BE2C (cell line): ENCODE measurements around the gene PRSS27.
"Not testable (repeated sequence)": the region's sequence is repeated elsewhere in the genome, so short reads cannot be mapped to it uniquely, and the experiment has no call there.

Experiments
- DNase-seq: peaks from one replicate; pipeline ENCODE4 v3.0.0-alpha.2; 2020
- H3K27me3 ChIP-seq: fragments of 250-450 bp; sonication (Bioruptor Pico); 2 replicates; pipeline ENCODE4 v1.5.1; 2020; ENCODE audit warnings: mild to moderate bottlenecking
- H3K36me3 ChIP-seq: fragments of 250-450 bp; sonication (Bioruptor Pico); 2 replicates; pipeline ENCODE4 v1.5.1; 2020; ENCODE audit warnings: mild to moderate bottlenecking
- H3K4me1 ChIP-seq: fragments of 250-450 bp; sonication (Bioruptor Pico); 2 replicates; pipeline ENCODE4 v1.5.1; 2020
- H3K4me3 ChIP-seq: 2 replicates; pipeline ENCODE4 v1.5.1; 2011; ENCODE audit warnings: low read depth, low read length
- H3K9me3 ChIP-seq: fragments of 250-450 bp; sonication (Bioruptor Pico); 2 replicates; pipeline ENCODE4 v1.5.1; 2020
- TF ChIP-seq, protein P1 (sequence below): IDR thresholded peaks from 2 replicates; pipeline ENCODE4 v1.5.1; 2012; ENCODE audit warnings: mild to moderate bottlenecking, low read depth, low read length

The PRSS27 gene

DNA sequence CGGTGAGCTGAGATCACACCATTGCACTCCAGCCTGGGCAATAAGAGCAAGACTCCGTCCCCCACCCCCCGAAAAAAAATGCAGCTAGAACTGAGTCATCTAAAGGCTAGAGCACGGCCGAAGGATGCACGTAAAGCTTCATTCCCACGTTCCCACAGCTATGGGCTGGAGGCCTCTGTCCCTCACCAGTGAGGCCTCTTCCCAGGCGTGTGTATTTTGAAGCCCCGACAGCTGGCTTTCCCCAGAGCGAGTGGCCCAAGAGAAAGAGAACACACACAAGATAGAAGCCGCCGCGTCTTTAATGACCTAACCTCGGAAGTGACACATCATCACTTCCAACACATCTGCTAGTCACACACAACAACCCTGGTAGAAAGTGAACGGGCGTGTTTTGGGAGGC lies 44.3 kb downstream of the PRSS27 start:
- Histone ChIP-seq H3K36me3 (no peaks in the 10 kb centered on the region), H3K27me3 (no peaks in the 10 kb centered on the region), H3K4me1 (peaks cover 9% of the 10 kb centered on the region), H3K4me3 (no peak overlapping the region), H3K9me3 (no peaks in the 10 kb centered on the region)
- TF ChIP-seq, protein P1, sequence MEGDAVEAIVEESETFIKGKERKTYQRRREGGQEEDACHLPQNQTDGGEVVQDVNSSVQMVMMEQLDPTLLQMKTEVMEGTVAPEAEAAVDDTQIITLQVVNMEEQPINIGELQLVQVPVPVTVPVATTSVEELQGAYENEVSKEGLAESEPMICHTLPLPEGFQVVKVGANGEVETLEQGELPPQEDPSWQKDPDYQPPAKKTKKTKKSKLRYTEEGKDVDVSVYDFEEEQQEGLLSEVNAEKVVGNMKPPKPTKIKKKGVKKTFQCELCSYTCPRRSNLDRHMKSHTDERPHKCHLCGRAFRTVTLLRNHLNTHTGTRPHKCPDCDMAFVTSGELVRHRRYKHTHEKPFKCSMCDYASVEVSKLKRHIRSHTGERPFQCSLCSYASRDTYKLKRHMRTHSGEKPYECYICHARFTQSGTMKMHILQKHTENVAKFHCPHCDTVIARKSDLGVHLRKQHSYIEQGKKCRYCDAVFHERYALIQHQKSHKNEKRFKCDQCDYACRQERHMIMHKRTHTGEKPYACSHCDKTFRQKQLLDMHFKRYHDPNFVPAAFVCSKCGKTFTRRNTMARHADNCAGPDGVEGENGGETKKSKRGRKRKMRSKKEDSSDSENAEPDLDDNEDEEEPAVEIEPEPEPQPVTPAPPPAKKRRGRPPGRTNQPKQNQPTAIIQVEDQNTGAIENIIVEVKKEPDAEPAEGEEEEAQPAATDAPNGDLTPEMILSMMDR: no peak
- DNase-seq: no peak

DNA sequence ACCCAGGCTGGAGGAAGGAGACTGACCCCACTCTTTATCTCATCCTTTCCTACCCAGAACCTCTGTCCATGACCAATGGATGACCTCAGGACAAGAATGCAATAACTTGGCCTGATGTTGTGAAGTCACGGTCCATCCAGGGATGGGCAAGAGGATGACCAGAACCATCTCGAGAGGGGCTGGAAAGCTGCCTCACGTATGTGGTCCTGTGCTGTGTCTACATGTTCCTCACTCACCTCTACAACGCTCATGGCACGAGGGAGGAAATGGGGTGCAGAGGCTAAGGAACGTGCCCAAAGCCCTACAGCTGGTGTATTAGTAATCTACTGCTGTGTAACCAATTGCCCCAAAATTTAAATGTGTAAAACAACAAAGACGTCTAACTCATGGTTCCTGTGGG lies 45.0 kb downstream of the PRSS27 start:
- no peak for DNase-seq
- TF ChIP-seq, protein P1: no peak
- Histone ChIP-seq H3K36me3 (no peaks in the 10 kb centered on the region), H3K4me3 (no peak overlapping the region), H3K27me3 (no peaks in the 10 kb centered on the region), H3K9me3 (no peaks in the 10 kb centered on the region), H3K4me1 (peaks cover 5% of the 10 kb centered on the region)

DNA sequence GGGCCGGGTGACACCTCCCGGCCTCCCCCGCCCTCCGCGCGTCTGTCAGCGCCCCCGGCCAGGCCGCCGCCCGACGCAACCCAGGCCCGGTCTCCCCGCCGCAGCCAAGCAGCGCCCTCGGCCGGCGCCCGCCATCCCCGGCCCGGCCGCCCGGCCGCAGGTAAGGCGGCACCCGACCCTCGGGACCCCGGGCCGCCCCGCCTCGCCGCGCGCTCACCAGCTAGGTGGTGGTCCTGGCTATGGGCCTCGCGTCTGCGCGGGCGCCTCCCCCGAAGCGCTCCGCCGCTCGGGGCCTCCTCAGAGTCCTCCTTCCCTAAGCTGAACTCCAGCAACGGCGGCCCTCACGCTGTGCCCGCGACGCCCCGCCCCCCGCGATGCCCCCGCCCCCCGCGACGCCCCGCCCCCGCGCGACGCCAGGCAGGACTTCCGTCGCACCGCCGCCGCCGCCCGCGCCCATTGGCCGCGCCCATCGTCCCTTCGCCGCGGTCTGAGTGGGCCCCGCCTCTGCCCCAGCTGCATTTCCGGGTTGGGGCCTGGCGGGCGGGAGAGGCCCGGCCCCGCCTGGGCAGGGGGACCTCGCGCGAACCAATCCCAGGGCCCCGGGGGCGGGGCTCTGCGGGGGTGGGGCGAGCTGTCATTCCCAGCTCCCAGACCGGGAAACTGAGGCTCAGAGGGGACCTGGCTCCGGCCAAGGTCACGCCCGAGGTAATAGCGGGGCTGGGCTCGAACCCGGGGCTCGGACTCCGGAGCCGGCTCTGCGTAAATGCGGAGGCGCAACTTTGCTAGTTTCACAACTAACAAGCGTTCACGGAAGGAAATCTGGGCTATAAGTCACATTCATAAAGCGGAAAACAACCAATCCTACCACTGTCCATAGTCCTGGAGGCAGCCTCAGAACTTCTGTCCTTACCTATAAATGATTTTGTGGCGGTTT lies 46.7 kb downstream of the PRSS27 start:
- peak; percentile 100 for DNase-seq
- Histone ChIP-seq H3K27me3 (no peaks in the 10 kb centered on the region), H3K4me3 (peak overlapping the region; percentile 68), H3K4me1 (peaks cover 5% of the 10 kb centered on the region), H3K36me3 (peaks cover 6% of the 10 kb centered on the region; the same call in 1 of the 2 replicates), H3K9me3 (no peaks in the 10 kb centered on the region)
- TF ChIP-seq, protein P1: no peak

DNA sequence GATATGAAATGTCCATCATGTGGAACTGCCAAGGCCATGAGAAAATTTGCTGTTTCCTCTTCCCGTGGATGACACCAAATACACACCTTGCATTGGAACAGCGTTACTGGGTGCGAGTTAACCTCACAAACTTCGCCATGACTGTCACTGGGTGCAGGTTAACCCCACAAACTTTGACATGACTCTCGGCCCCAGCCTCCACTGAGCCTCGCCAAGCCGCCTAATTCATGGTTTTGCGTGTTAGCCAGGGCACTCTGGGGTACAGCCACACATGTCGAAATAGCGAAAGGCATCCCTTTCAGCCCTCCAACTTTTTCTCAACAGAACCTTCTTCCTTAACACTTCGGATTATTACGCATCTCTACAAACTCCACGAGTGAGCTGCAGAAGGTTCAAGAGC lies 48.3 kb downstream of the PRSS27 start:
- no peak for DNase-seq

DNA sequence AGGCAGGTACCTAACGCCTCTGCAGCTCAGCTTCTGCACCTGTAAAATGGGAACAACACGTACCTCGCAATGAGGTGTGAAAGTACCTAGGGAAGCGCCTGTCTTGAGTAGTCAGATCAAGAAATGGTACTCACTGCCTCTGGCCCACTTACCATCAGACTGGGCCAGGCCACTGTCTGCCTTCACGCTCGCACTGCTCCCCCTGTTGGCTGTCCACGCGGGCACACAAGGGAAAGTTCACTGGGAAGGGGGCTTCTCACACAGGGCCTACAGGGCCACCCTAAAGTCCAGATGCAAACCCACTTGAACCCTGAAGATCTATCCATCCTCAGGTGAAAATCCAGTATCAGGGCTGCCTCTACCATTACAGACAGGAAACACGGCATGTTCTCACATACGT lies 48.8 kb downstream of the PRSS27 start:
- H3K27me3 ChIP-seq, H3K36me3 ChIP-seq, H3K4me3 ChIP-seq, H3K4me1 ChIP-seq, H3K9me3 ChIP-seq: not testable (repeated sequence)
- TF ChIP-seq, protein P1: peak; percentile 59
- DNase-seq: peak; percentile 73

More for the DNA sequence above, 48.3 kb downstream of the PRSS27 start:
- TF ChIP-seq, protein P1: no peak
- Histone ChIP-seq H3K4me1 (peaks cover 5% of the 10 kb centered on the region), H3K9me3 (no peaks in the 10 kb centered on the region), H3K36me3 (peaks cover 6% of the 10 kb centered on the region; the same call in 1 of the 2 replicates), H3K27me3 (no peaks in the 10 kb centered on the region), H3K4me3 (peak overlapping the region; percentile 61)

DNA sequence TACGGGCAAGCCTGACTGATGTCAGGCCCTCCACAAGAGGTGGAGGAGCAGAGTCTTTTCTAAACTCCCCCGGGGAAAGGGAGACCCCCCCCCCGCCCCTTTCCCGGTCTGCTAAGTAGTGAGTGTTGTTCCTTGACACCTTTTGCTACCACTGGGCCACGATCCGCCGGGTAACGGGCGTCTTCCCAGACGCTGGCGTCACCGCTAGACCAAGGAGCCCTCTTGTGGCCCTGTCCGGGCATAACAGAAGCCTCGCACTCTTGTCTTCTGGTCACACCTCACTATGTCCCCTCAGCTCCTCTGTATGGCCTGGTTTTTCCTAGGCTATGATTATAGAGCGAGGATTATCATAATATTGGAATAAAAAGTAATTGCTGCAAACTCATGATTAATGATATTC lies 50.0 kb downstream of the PRSS27 start:
- not testable (repeated sequence) for H3K27me3 ChIP-seq, H3K4me3 ChIP-seq, H3K36me3 ChIP-seq, H3K4me1 ChIP-seq, H3K9me3 ChIP-seq
- peak; percentile 84 for DNase-seq
- TF ChIP-seq, protein P1: peak; percentile 76

DNA sequence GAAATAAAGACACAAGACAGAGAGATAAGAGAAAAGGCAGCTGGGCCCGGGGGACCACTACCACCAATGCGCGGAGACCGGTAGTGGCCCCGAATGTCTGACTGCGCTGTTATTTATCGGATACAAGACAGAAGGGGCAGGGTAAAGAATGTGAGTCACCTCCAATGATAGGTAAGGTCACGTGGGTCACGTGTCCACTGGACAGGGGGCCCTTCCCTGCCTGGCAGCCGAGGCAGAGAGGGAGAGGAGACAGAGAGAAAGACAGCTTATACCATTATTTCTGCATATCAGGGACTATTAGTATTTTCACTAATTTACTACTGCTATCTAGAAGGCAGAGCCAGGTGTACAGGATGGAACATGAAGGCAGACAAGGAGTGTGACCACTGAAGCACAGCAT lies 50.4 kb downstream of the PRSS27 start:
- not testable (repeated sequence) for H3K36me3 ChIP-seq, DNase-seq, H3K4me1 ChIP-seq, H3K27me3 ChIP-seq, H3K4me3 ChIP-seq, H3K9me3 ChIP-seq

DNA sequence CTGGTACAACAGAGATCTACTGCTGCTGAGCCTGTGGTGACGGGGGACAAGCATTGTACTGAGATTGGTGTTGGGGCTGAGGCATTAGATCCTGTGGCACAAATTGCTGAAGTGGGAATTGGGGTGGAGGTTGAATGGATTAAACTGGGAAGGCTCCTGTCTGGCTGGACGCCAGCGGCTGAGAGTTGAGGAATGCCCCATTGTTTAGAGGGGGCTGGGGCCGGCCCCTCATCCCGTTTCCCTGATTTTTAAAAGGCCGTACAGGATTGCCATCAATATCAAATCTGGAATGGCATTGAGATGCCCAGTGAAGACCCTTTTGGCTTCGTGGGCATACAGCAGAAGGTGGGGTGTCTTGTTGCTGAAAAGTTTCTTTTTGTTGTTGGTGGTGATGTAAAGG lies 53.4 kb downstream of the PRSS27 start:
- not testable (repeated sequence) for H3K4me3 ChIP-seq, H3K27me3 ChIP-seq, H3K9me3 ChIP-seq, H3K36me3 ChIP-seq, DNase-seq
- peaks cover 11% of the 10 kb centered on the region for H3K4me1 ChIP-seq
